HepG2 (cell line): ENCODE measurements around the gene OR52H1.

Source experiments
- EZH2 ChIP-seq: conservative IDR thresholded peaks from 2 replicates; pipeline ENCODE4 v1.6.1; 2012; ENCODE audit warnings: mild to moderate bottlenecking, low read depth, low read length, moderate library complexity
- FOXA1 ChIP-seq, 2 experiments: fragments of 450-650 bp in 1 of 2; sonication (generic) in 1 of 2; formaldehyde crosslinking in 1 of 2; IDR thresholded peaks; 2 replicates each; pipeline versions ENCODE4 v1.4.0 to v1.6.1; 2016 to 2020; ENCODE audit warnings: missing genetic modification reagents in 1 of 2
- HMG20A ChIP-seq: IDR thresholded peaks from 2 replicates; pipeline ENCODE4 v1.6.1; 2016; ENCODE audit warnings: borderline replicate concordance
- JUNB ChIP-seq: sonication (generic); formaldehyde crosslinking; IDR thresholded peaks from 2 replicates; pipeline ENCODE4 v1.8.0; 2022; ENCODE audit warnings: missing genetic modification reagents, mild to moderate bottlenecking, borderline replicate concordance
- NPAS2 ChIP-seq: sonication (generic); formaldehyde crosslinking; IDR thresholded peaks from 2 replicates; pipeline ENCODE4 v1.8.0; 2022; ENCODE audit warnings: mild to moderate bottlenecking, missing genetic modification reagents, borderline replicate concordance
- RNF2 ChIP-seq: fragments of 450-650 bp; conservative IDR thresholded peaks from 2 replicates; pipeline ENCODE4 v1.6.1; 2016; ENCODE audit warnings: low read depth
- TF ChIP-seq, protein P1 (sequence below): sonication (generic); formaldehyde crosslinking; IDR thresholded peaks from 2 replicates; pipeline ENCODE4 v1.5.1; 2020; ENCODE audit warnings: mild to moderate bottlenecking, missing genetic modification reagents, moderate library complexity
- TF ChIP-seq, protein P2 (sequence below): sonication (generic); formaldehyde crosslinking; IDR thresholded peaks from 2 replicates; pipeline ENCODE4 v1.5.0; 2020; ENCODE audit warnings: mild to moderate bottlenecking, missing genetic modification reagents, moderate library complexity

DNA sequence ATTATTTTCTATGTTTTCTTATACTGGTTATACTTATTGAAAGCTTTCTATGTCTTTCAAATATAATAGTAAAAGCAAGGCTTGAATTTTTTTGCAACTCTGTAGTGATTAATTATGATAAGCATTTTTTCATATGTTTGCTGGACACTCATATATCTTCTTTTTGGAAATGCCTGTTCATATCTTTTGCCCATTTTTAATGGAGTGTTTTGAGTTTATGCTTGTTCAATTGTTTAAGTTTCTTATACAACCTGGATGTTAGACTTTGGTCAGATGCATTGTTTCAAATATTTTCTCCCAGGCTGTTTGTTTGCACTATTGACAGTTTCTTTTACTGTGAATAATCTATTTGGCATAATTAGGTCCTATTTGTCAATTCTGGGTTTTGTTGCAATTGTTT is 11.9 kb downstream of the OR52H1 start:
- TF ChIP-seq FOXA1 (IDR thresholded peaks at IDR 0.05) (no peak), FOXA1 (CRISPR knock-in tag; IDR thresholded peaks at IDR 0.05) (no peak), RNF2 (no peak), JUNB (CRISPR knock-in tag) (no peak), HMG20A (CRISPR knock-in tag) (no peak), EZH2 (no peak), NPAS2 (CRISPR knock-in tag) (no peak)
- TF ChIP-seq, protein P1, sequence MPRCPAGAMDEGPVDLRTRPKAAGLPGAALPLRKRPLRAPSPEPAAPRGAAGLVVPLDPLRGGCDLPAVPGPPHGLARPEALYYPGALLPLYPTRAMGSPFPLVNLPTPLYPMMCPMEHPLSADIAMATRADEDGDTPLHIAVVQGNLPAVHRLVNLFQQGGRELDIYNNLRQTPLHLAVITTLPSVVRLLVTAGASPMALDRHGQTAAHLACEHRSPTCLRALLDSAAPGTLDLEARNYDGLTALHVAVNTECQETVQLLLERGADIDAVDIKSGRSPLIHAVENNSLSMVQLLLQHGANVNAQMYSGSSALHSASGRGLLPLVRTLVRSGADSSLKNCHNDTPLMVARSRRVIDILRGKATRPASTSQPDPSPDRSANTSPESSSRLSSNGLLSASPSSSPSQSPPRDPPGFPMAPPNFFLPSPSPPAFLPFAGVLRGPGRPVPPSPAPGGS (CRISPR knock-in tag), result no peak
- TF ChIP-seq, protein P2, sequence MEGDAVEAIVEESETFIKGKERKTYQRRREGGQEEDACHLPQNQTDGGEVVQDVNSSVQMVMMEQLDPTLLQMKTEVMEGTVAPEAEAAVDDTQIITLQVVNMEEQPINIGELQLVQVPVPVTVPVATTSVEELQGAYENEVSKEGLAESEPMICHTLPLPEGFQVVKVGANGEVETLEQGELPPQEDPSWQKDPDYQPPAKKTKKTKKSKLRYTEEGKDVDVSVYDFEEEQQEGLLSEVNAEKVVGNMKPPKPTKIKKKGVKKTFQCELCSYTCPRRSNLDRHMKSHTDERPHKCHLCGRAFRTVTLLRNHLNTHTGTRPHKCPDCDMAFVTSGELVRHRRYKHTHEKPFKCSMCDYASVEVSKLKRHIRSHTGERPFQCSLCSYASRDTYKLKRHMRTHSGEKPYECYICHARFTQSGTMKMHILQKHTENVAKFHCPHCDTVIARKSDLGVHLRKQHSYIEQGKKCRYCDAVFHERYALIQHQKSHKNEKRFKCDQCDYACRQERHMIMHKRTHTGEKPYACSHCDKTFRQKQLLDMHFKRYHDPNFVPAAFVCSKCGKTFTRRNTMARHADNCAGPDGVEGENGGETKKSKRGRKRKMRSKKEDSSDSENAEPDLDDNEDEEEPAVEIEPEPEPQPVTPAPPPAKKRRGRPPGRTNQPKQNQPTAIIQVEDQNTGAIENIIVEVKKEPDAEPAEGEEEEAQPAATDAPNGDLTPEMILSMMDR, result no peak
